ENCODE measurements around the gene TPD52L2.

The TPD52L2 gene

DNA sequence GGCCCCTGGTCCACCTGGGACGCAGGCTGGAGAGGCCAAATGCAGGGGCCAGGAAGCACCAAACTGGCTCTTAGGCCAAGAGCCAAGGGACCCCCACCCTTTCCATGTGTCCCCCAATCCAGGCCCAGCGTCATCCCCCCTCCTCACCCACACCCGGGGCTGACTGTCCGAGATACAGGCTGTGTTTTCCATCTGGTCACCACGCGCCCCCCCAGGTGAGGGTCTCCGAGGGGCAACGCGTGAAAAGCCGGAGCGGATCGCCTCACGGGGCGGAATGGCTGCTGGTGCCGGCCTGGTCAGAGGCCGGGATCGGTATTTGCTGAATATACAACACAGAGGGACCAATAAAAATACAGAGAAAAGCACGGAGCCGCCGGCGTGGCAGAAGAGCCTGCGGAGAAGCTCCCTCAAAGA lies 9.0 kb upstream of the TPD52L2 start:
- no peaks in the 10 kb centered on the region for H3K36me3 ChIP-seq (ENCODE audit: insufficient read depth, low read length)
- H3K79me2 ChIP-seq (ENCODE audit: insufficient read depth, low read length) = no peaks in the 10 kb centered on the region
- peaks cover 36% of the 10 kb centered on the region for H3K4me1 ChIP-seq (ENCODE audit: insufficient read depth, low read length, poor library complexity, severe bottlenecking)
- no peak overlapping the region for H3K9ac ChIP-seq (ENCODE audit: low read depth, low read length, poor library complexity, severe bottlenecking)
- no peaks in the 10 kb centered on the region for H3K9me2 ChIP-seq (replicated peaks; ENCODE audit: low read depth, low read length)
- no peaks in the 10 kb centered on the region for H3K9me3 ChIP-seq (ENCODE audit: insufficient read depth, low read depth, low read length)
- H4K20me1 ChIP-seq (ENCODE audit: insufficient read depth, low read length, poor library complexity, severe bottlenecking) = no peaks in the 10 kb centered on the region
- H3K27me3 ChIP-seq (ENCODE audit: insufficient read depth, low read length, poor library complexity, severe bottlenecking) = no peaks in the 10 kb centered on the region
- no peaks in the 10 kb centered on the region for H3F3A ChIP-seq (ENCODE audit: low read depth)
- no peak overlapping the region for H3K4me3 ChIP-seq (ENCODE audit: low read length, poor library complexity, severe bottlenecking)
- H2AFZ ChIP-seq (ENCODE audit: low read length) = no peak overlapping the region
- no peak for TF ChIP-seq EZH2phosphoT487 (IDR thresholded peaks at IDR 0.05; ENCODE audit: borderline replicate concordance)
- TF ChIP-seq, protein P1, sequence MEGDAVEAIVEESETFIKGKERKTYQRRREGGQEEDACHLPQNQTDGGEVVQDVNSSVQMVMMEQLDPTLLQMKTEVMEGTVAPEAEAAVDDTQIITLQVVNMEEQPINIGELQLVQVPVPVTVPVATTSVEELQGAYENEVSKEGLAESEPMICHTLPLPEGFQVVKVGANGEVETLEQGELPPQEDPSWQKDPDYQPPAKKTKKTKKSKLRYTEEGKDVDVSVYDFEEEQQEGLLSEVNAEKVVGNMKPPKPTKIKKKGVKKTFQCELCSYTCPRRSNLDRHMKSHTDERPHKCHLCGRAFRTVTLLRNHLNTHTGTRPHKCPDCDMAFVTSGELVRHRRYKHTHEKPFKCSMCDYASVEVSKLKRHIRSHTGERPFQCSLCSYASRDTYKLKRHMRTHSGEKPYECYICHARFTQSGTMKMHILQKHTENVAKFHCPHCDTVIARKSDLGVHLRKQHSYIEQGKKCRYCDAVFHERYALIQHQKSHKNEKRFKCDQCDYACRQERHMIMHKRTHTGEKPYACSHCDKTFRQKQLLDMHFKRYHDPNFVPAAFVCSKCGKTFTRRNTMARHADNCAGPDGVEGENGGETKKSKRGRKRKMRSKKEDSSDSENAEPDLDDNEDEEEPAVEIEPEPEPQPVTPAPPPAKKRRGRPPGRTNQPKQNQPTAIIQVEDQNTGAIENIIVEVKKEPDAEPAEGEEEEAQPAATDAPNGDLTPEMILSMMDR (conservative IDR thresholded peaks at IDR 0.05; ENCODE audit: low read length) = no peak
- H3K4me2 ChIP-seq (ENCODE audit: low read depth, low read length, poor library complexity, severe bottlenecking) = no peak overlapping the region

DNA sequence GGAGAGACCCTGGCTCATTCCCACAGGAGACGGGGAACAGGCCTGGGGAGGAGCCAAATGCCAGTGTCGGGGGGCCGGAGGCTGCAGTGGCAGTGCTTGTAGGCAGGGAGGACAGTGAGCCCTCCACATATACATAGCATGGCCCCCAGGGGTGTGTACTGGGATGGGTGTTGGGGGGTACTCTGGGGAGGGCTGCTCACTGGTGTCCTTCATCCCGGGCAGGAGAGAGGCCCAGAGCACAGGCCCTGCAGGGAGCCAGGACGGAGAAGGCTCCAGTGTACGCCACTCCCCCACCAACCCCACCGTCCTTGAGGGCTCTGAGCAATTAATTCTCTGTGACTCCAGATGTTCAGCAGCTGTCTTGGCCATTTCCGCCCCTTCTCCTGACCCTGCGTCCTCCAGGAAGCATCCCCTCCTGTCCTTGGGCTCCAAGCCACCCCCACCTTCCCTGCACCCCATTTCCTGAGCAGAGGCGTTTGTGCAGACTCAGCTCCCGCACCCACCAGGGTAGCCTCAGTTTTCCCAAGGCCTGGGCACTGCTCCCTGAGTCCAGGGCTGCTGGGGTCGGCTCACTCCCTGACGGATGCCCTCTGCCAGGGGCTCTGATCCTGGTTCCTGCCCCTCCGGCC lies 7.2 kb upstream of the TPD52L2 start:
- H3K9ac ChIP-seq (ENCODE audit: low read depth, low read length, poor library complexity, severe bottlenecking) = peak overlapping the region; percentile 80
- H3K4me3 ChIP-seq (ENCODE audit: low read length, poor library complexity, severe bottlenecking) = peak overlapping the region; percentile 68
- H3K36me3 ChIP-seq (ENCODE audit: insufficient read depth, low read length) = no peaks in the 10 kb centered on the region; the same call in 1 of the 2 replicates
- peaks cover 35% of the 10 kb centered on the region for H3K4me1 ChIP-seq (ENCODE audit: insufficient read depth, low read length, poor library complexity, severe bottlenecking)
- H3F3A ChIP-seq (ENCODE audit: low read depth) = no peaks in the 10 kb centered on the region
- no peaks in the 10 kb centered on the region for H3K9me3 ChIP-seq (ENCODE audit: insufficient read depth, low read depth, low read length)
- no peaks in the 10 kb centered on the region for H3K9me2 ChIP-seq (replicated peaks; ENCODE audit: low read depth, low read length)
- H4K20me1 ChIP-seq (ENCODE audit: insufficient read depth, low read length, poor library complexity, severe bottlenecking) = no peaks in the 10 kb centered on the region
- TF ChIP-seq, protein P1 (conservative IDR thresholded peaks at IDR 0.05; ENCODE audit: low read length) = no peak
- TF ChIP-seq EZH2phosphoT487 (IDR thresholded peaks at IDR 0.05; ENCODE audit: borderline replicate concordance) = no peak
- peaks cover 9% of the 10 kb centered on the region; the same call in 1 of the 2 replicates for H3K79me2 ChIP-seq (ENCODE audit: insufficient read depth, low read length)
- H3K4me2 ChIP-seq (ENCODE audit: low read depth, low read length, poor library complexity, severe bottlenecking) = peak overlapping the region; percentile 81
- no peak overlapping the region for H2AFZ ChIP-seq (ENCODE audit: low read length)
- no peaks in the 10 kb centered on the region for H3K27me3 ChIP-seq (ENCODE audit: insufficient read depth, low read length, poor library complexity, severe bottlenecking)

DNA sequence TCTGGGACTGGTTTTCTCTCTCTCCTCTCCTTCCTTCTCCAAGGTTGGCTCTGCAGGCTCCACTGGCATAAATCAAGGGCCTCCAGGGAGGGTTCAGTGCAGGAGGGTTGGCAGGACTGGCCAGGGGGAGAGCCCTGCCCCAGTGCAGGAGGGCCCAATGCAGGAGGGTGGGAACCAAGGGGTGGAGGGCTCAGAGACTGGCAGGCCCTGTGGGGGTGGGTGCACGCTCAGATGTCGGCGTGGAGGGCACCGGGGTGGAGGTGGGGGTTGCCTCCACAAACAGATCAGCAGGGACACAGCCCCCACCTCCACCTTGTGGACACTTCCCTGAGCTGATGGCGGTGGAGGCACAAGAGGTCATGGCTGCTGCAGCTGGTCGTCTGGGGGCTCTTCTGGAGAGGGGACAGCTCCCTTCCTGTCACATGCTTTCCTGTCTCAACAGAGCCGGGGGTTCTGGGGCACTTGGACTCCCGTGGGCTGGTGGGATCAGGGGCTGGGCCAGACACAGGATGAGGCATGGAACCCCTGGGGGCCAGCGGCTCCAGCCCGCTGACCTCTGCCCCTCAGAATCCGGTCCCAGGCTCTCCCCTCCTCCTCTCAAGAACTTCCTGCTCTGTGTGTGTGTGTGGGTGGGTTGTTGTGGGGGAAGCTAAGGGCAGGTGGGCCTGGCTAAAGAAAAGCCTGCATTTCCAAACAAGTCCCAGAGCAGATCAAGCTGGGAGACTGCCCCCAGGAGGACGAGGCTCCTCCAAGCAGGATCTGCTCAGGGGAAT lies 6.5 kb upstream of the TPD52L2 start:
- Histone ChIP-seq H3K79me2 (ENCODE audit: insufficient read depth, low read length) (peaks cover 16% of the 10 kb centered on the region; the same call in 1 of the 2 replicates), H3K9ac (ENCODE audit: low read depth, low read length, poor library complexity, severe bottlenecking) (peak overlapping the region; percentile 80), H3K9me2 (replicated peaks; ENCODE audit: low read depth, low read length) (no peaks in the 10 kb centered on the region), H4K20me1 (ENCODE audit: insufficient read depth, low read length, poor library complexity, severe bottlenecking) (no peaks in the 10 kb centered on the region), H3K4me2 (ENCODE audit: low read depth, low read length, poor library complexity, severe bottlenecking) (peak overlapping the region; percentile 81), H3K4me3 (ENCODE audit: low read length, poor library complexity, severe bottlenecking) (peak overlapping the region; percentile 68), H3K4me1 (ENCODE audit: insufficient read depth, low read length, poor library complexity, severe bottlenecking) (peaks cover 41% of the 10 kb centered on the region), H2AFZ (ENCODE audit: low read length) (peak overlapping the region; percentile 45; the same call in 1 of the 2 replicates), H3F3A (ENCODE audit: low read depth) (no peaks in the 10 kb centered on the region), H3K36me3 (ENCODE audit: insufficient read depth, low read length) (no peaks in the 10 kb centered on the region; the same call in 1 of the 2 replicates), H3K27me3 (ENCODE audit: insufficient read depth, low read length, poor library complexity, severe bottlenecking) (no peaks in the 10 kb centered on the region), H3K9me3 (ENCODE audit: insufficient read depth, low read depth, low read length) (no peaks in the 10 kb centered on the region)
- TF ChIP-seq EZH2phosphoT487 (IDR thresholded peaks at IDR 0.05; ENCODE audit: borderline replicate concordance) = no peak
- TF ChIP-seq, protein P1 (conservative IDR thresholded peaks at IDR 0.05; ENCODE audit: low read length) = no peak; the same call in 1 of the 2 replicates

Data from Loucy (cell line).